Left cardiac atrium (tissue), 4 donors: ENCODE data around the gene SCD5. TPM values are rescaled to one million over a fixed set of nuclear protein-coding genes. Genes with fewer than 3 reads are reported as not detected.
"Not testable (repeated sequence)": the region's sequence is repeated elsewhere in the genome, so short reads cannot be mapped to it uniquely, and the experiment has no call there.

Experiments used
- ATAC-seq, 2 donors: fragments of 200-7000 bp; cut with Tn5 transposase; one replicate each; pipeline ENCODE4 v1.9.1; 2020; ENCODE audit warnings: mild to moderate bottlenecking in 2 of 2, moderate library complexity in 2 of 2
- DNase-seq: peaks from one replicate; pipeline ENCODE4 v3.0.0-alpha.2; 2020
- intact Hi-C, 2 donors: fragments of 100-400 bp; cut with DNase I; formaldehyde crosslinking; loops; one replicate each; pipeline versions ENCODE4 v1.14.1 to v1.15.1; 2022 to 2023
- long read RNA-seq: library from polyadenylated mRNA; unstranded; transcript quantifications from one replicate; pipeline ENCODE4 v2.0.0, GENCODE V29; 2021
- total RNA-seq, 2 donors: library from RNA; stranded (reverse); fragmentation: NEBNext Ultra II Directional; extraction: Animal tissue kit (Norgen Biotek cat#: 25700); gene quantifications; one replicate each; pipeline ENCODE4 v1.2.1, GENCODE V29; 2021
- donor health status: DM: no; HTN: yes; CAD: no.
- donor health status: DM: no; HTN: yes; CAD: no; lungs with severe emphysema.
- donor health status: DM: yes; HTN: yes; CAD: no.
- donor health status: Dilated cardiomyopathy.

Gene SCD5
- 1 to 10 TPM; 7.1 to 9.1 TPM for total RNA-seq
- long read RNA-seq, transcript SCD5-202 (5 exons, 3,101 nt) = major isoform, 7 of 8 reads
- long read RNA-seq, partial matches to known transcripts = 1 of 8 reads
- long read RNA-seq, other reads (novel, unspliced or antisense) = 0 of 8 reads

- intact Hi-C loops = no loop called here
- ATAC-seq (peak; percentile 89 to 96), DNase-seq (peak; percentile 82)
These were observed at the start of gene SCD5 for GRCh38 chr4:82798168-82799005. Gene SCD5 (minus strand): TSS chr4:82798796. CDS start chr4:82798537, 259 bp downstream.

GRCh38 chr4:82842593-82842992 is 44.0 kb upstream of the SCD5 start:
- no peak for DNase-seq
- intact Hi-C loops = no loop called here

GRCh38 chr4:82839624-82840023 is 41.0 kb upstream of the SCD5 start:
- DNase-seq (no peak), ATAC-seq (no peak)
- intact Hi-C loops = no loop called here

More at GRCh38 chr4:82842593-82842992, 44.0 kb upstream of the SCD5 start:
- ATAC-seq = no peak

- no peak for DNase-seq
- intact Hi-C loops = no loop called here
- peak; percentile 65 to 92 for ATAC-seq
These were observed 35.2 kb upstream of the SCD5 start for GRCh38 chr4:82833696-82834313.

GRCh38 chr4:82833060-82833459 is 34.5 kb upstream of the SCD5 start:
- intact Hi-C loops, DNase-seq, ATAC-seq: not testable (repeated sequence)

GRCh38 chr4:82825425-82825824 is 26.8 kb upstream of the SCD5 start:
- ATAC-seq (no peak), DNase-seq (no peak)
- intact Hi-C loops = loop anchor here in 1 of 2 donors (5.0 kb wide), 1 partner anchor 47 kb away; no protein-coding TSS in a partner anchor

- no peak for DNase-seq
- intact Hi-C loops = no loop called here
- ATAC-seq = no peak
These were observed 24.5 kb upstream of the SCD5 start for GRCh38 chr4:82823062-82823461.

GRCh38 chr4:82820689-82821088 is 22.1 kb upstream of the SCD5 start:
- ATAC-seq (no peak), DNase-seq (no peak)
- intact Hi-C loops = no loop called here

- ATAC-seq = no peak
- intact Hi-C loops = loop anchor here in 1 of 2 donors (10.0 kb wide), 1 partner anchor 354 kb away; no protein-coding TSS in a partner anchor
- DNase-seq = no peak
These were observed 20.4 kb upstream of the SCD5 start for GRCh38 chr4:82818664-82819662.

- not testable (repeated sequence) for DNase-seq, ATAC-seq
- intact Hi-C loops = loop anchor here in 1 of 2 donors (10.0 kb wide), 1 partner anchor 352 kb away; no protein-coding TSS in a partner anchor
These were observed 18.3 kb upstream of the SCD5 start for GRCh38 chr4:82816874-82817273.

GRCh38 chr4:82814034-82814433 is 15.4 kb upstream of the SCD5 start:
- intact Hi-C loops = loop anchor here in 1 of 2 donors (10.0 kb wide), 1 partner anchor 349 kb away; no protein-coding TSS in a partner anchor
- ATAC-seq (no peak), DNase-seq (no peak)

- intact Hi-C loops = loop anchor here in 1 of 2 donors (10.0 kb wide), 1 partner anchor 347 kb away; no protein-coding TSS in a partner anchor
- DNase-seq (no peak), ATAC-seq (peak in 1 of 2 donors; percentile 17)
These were observed 13.3 kb upstream of the SCD5 start for GRCh38 chr4:82811838-82812341.

- DNase-seq (no peak), ATAC-seq (no peak)
- intact Hi-C loops = loop anchor here in 1 of 2 donors (10.0 kb wide), 1 partner anchor 347 kb away; no protein-coding TSS in a partner anchor
These were observed 12.8 kb upstream of the SCD5 start for GRCh38 chr4:82811392-82811791.

GRCh38 chr4:82810176-82810575 is 11.6 kb upstream of the SCD5 start:
- ATAC-seq (no peak), DNase-seq (no peak)
- intact Hi-C loops = loop anchor here in 1 of 2 donors (10.0 kb wide), 1 partner anchor 345 kb away; no protein-coding TSS in a partner anchor

- no peak for ATAC-seq
- DNase-seq = no peak
- intact Hi-C loops = loop anchor here in 1 of 2 donors (10.0 kb wide), 1 partner anchor 345 kb away; no protein-coding TSS in a partner anchor
These were observed 11.0 kb upstream of the SCD5 start for GRCh38 chr4:82809619-82810018.

GRCh38 chr4:82803746-82804145 is 5.2 kb upstream of the SCD5 start:
- intact Hi-C loops = no loop called here
- DNase-seq = no peak
- ATAC-seq = no peak

- ATAC-seq = no peak
- intact Hi-C loops = no loop called here
- no peak for DNase-seq
These were observed 4.3 kb upstream of the SCD5 start for GRCh38 chr4:82802911-82803310.

GRCh38 chr4:82801910-82802521 is 3.4 kb upstream of the SCD5 start:
- intact Hi-C loops = no loop called here
- no peak for DNase-seq
- ATAC-seq = no peak
